ENCODE measurements around the gene LGR4. TPM values are rescaled to one million over a fixed set of nuclear protein-coding genes. Genes with fewer than 3 reads are reported as not detected.

Gene LGR4
- total and polyA plus RNA-seq, 2 of the 4 experiments (the other 2 are of a cell fraction) = 2.9 to 6.8 TPM

- CTCF ChIA-PET = no interaction called here
These were observed 55.9 kb downstream of the LGR4 start for GRCh38 chr11:27416568-27417176.

More at GRCh38 chr11:27416568-27417176, 55.9 kb downstream of the LGR4 start:
- H2BK20ac ChIP-seq (ENCODE audit: low read depth, low read length) = no peak overlapping the region
- H3K23ac ChIP-seq (ENCODE audit: low read depth, low read length) = no peak overlapping the region
- no peak overlapping the region for H3K18ac ChIP-seq (ENCODE audit: low read depth, low read length)
- no peak overlapping the region for H2AK5ac ChIP-seq (ENCODE audit: low read depth, low read length)
- no peak overlapping the region for H4K8ac ChIP-seq (ENCODE audit: low read depth in 2 of 2, low read length in 2 of 2)
- H3K36me3 ChIP-seq (ENCODE audit: control insufficient read depth, insufficient read depth, low read length) = no peaks in the 10 kb centered on the region
- dilution Hi-C loops (cut with HindIII; ENCODE audit: low sequenced_read_pairs, unreplicated experiment) (no loop called here), in situ Hi-C loops (cut with MboI; ENCODE audit: low sequenced_read_pairs) (no loop called here), intact Hi-C loops (cut with micrococcal nuclease) (no loop called here)
- H4K20me1 ChIP-seq (ENCODE audit: insufficient read depth, low read length) = no peaks in the 10 kb centered on the region
- H3K14ac ChIP-seq (replicated peaks; ENCODE audit: low read depth, low read length) = no peak overlapping the region
- H2AFZ ChIP-seq (replicated peaks; ENCODE audit: low read length, poor library complexity) = no peak overlapping the region
- no peak overlapping the region for H4K5ac ChIP-seq (ENCODE audit: low read depth, low read length)
- H3K79me1 ChIP-seq (ENCODE audit: low read depth in 1 of 2, low read length in 2 of 2) = peaks cover 0 to 5% of the 10 kb centered on the region in 2 experiments; a peak in 1 of 4 replicates
- H3K4me2 ChIP-seq (ENCODE audit: low read depth, low read length) = no peak overlapping the region
- DNase-seq (no peak), ATAC-seq (ENCODE audit: low read depth) (no peak)
- H3K27me3 ChIP-seq (ENCODE audit: control insufficient read depth, insufficient read depth, low read length) = no peaks in the 10 kb centered on the region
- H3K4me3 ChIP-seq (ENCODE audit: insufficient read depth, low read depth, low read length) = no peak overlapping the region
- no peak overlapping the region for H3K27ac ChIP-seq (ENCODE audit: insufficient read depth, low read length)
- H2AK9ac ChIP-seq (replicated peaks; ENCODE audit: low read depth, low read length, poor library complexity) = no peak overlapping the region
- H3K56ac ChIP-seq (ENCODE audit: extremely low read depth, insufficient read depth, low read length) = no peak overlapping the region
- POLR2A ChIA-PET (ENCODE audit: unreplicated experiment) = no interaction called here
- H3K4me1 ChIP-seq (ENCODE audit: control insufficient read depth, insufficient read depth, low read length) = no peaks in the 10 kb centered on the region; the same call in 1 of the 2 replicates
- H4K91ac ChIP-seq (ENCODE audit: insufficient read depth, low read depth, low read length) = no peak overlapping the region
- BruUV-seq (replicated peaks) = no TSS peak
- H2BK120ac ChIP-seq (ENCODE audit: low read depth, low read length) = no peak overlapping the region
- H2BK5ac ChIP-seq (ENCODE audit: low read depth, low read length, poor library complexity, severe bottlenecking) = no peak overlapping the region
- no peak overlapping the region for H2BK15ac ChIP-seq (ENCODE audit: low read depth, low read length)
- H3K9me1 ChIP-seq (ENCODE audit: insufficient read depth, low read length) = no peaks in the 10 kb centered on the region
- H3K9ac ChIP-seq (ENCODE audit: low read depth, low read length) = no peak overlapping the region
- H3K4ac ChIP-seq (ENCODE audit: low read depth, low read length) = no peak overlapping the region
- WGBS, 2 experiments (ENCODE audit: extremely low coverage in 2 of 2, insufficient read length in 1 of 2) = no CpG with 5 or more reads among the region's 2 CpGs
- TF ChIP-seq, protein P1, sequence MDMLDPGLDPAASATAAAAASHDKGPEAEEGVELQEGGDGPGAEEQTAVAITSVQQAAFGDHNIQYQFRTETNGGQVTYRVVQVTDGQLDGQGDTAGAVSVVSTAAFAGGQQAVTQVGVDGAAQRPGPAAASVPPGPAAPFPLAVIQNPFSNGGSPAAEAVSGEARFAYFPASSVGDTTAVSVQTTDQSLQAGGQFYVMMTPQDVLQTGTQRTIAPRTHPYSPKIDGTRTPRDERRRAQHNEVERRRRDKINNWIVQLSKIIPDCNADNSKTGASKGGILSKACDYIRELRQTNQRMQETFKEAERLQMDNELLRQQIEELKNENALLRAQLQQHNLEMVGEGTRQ (IDR thresholded peaks at IDR 0.05; ENCODE audit: low read depth, low read length) = no peak
- TF ChIP-seq FOS (IDR thresholded peaks at IDR 0.05; ENCODE audit: low read depth, low read length) (no peak), POLR2A (IDR thresholded peaks at IDR 0.05; ENCODE audit: low read depth, low read length) (no peak), MAZ (IDR thresholded peaks at IDR 0.05; ENCODE audit: borderline replicate concordance, low read depth, low read length) (no peak), CTCF (conservative IDR thresholded peaks at IDR 0.05; ENCODE audit: low read depth, low read length) (no peak)
- H3K9me3 ChIP-seq (ENCODE audit: control insufficient read depth, insufficient read depth, low read length) = no peaks in the 10 kb centered on the region

All from IMR-90 (cell line).